GM12878 (cell line): ENCODE results near the gene DHRS7C.

ENCODE experiments used
- EP300 ChIP-seq, 2 experiments: fragments of 150-350 bp in 1 of 2; IDR thresholded peaks; 2 replicates each; pipeline ENCODE4 v1.6.1; 2011 to 2012; ENCODE audit warnings: low read depth in 2 of 2, low read length in 2 of 2, borderline replicate concordance in 1 of 2, improper control_type of control experiment in 1 of 2, inconsistent platforms in 1 of 2; ENCODE audit not compliant: control insufficient read depth in 1 of 2
- ESRRA ChIP-seq: IDR thresholded peaks from 2 replicates; pipeline ENCODE4 v1.6.1; 2012; ENCODE audit warnings: mild to moderate bottlenecking, low read length, improper control_type of control experiment
- HDGF ChIP-seq: fragments of 450-650 bp; IDR thresholded peaks from 2 replicates; pipeline ENCODE4 v1.6.1; 2016; ENCODE audit warnings: antibody characterized with exemption
- MXI1 ChIP-seq: fragments of 150-350 bp; IDR thresholded peaks from 2 replicates; pipeline ENCODE4 v1.6.1; 2011; ENCODE audit warnings: low read depth, mild to moderate bottlenecking, inconsistent platforms, low read length, improper control_type of control experiment
- POLR2AphosphoS5 ChIP-seq: IDR thresholded peaks from 2 replicates; pipeline ENCODE4 v1.6.1; 2011; ENCODE audit warnings: mild to moderate bottlenecking, low read length, inconsistent platforms
- SIX5 ChIP-seq: IDR thresholded peaks from 2 replicates; pipeline ENCODE4 v1.6.1; 2011; ENCODE audit warnings: mild to moderate bottlenecking, low read depth, low read length, moderate library complexity; ENCODE audit not compliant: severe bottlenecking
- SP1 ChIP-seq: IDR thresholded peaks from one replicate; pipeline ENCODE4 v1.6.1; 2011; ENCODE audit warnings: low read depth, low read length
- TAF1 ChIP-seq: IDR thresholded peaks from 2 replicates; pipeline ENCODE4 v1.6.1; 2011; ENCODE audit warnings: mild to moderate bottlenecking, low read depth, low read length, borderline replicate concordance
- TF ChIP-seq, protein P1 (sequence below): fragments of 450-650 bp; IDR thresholded peaks from 2 replicates; pipeline ENCODE4 v1.6.1; 2016; ENCODE audit warnings: mild to moderate bottlenecking
- TF ChIP-seq, protein P2 (sequence below): IDR thresholded peaks from 2 replicates; pipeline ENCODE4 v1.6.1; 2011; ENCODE audit warnings: borderline replicate concordance, low read depth, mild to moderate bottlenecking, moderate library complexity, mixed read lengths, low read length; ENCODE audit not compliant: insufficient read depth; ENCODE audit errors: extremely low read length
- TF ChIP-seq, protein P3 (sequence below): fragments of 450-650 bp; IDR thresholded peaks from 2 replicates; pipeline ENCODE4 v1.6.1; 2017; ENCODE audit warnings: low read depth, mild to moderate bottlenecking, moderate library complexity
- TF ChIP-seq, protein P4 (sequence below): IDR thresholded peaks from 2 replicates; pipeline ENCODE4 v1.6.1; 2011; ENCODE audit warnings: borderline replicate concordance, low read depth, mild to moderate bottlenecking, moderate library complexity, low read length; ENCODE audit not compliant: insufficient read depth, poor library complexity, severe bottlenecking
- TF ChIP-seq, protein P5 (sequence below): IDR thresholded peaks from 2 replicates; pipeline ENCODE4 v1.6.1; 2011; ENCODE audit warnings: low read depth, low read length, improper control_type of control experiment, borderline replicate concordance
- TF ChIP-seq, protein P6 (sequence below), 3 experiments: IDR thresholded peaks in 2 of 3; conservative IDR thresholded peaks in 1 of 3; 2 replicates each; pipeline ENCODE4 v1.5.1; 2011; ENCODE audit warnings: low read depth in 3 of 3, low read length in 3 of 3, mild to moderate bottlenecking in 3 of 3, control low read depth in 2 of 3, moderate library complexity in 2 of 3, inconsistent platforms in 1 of 3, mixed read lengths in 1 of 3; ENCODE audit not compliant: control insufficient read depth in 2 of 3, insufficient read depth in 1 of 3; ENCODE audit errors: extremely low read depth in 1 of 3

DNA sequence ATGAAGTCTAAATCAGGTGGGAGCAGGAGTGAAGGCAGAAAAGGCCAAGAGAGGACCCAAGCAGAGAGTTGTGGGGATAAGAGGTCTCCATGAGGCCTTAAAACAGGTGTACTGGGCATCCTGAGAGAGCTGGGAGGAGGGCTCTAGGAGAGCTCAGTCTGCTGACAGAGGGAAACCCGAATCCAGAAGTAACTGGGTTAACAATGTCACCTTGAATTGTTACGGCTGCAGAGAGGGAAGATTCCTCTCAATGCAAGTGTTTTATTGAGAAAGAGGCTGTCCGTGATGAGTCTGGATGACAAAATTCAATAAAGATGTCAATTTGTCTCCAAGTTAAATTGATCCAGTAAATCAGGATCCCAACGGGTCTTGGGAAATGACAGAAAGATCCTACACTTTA, 8.3 kb downstream of the DHRS7C start:
- no peak for TF ChIP-seq SP1
- TF ChIP-seq, protein P1, sequence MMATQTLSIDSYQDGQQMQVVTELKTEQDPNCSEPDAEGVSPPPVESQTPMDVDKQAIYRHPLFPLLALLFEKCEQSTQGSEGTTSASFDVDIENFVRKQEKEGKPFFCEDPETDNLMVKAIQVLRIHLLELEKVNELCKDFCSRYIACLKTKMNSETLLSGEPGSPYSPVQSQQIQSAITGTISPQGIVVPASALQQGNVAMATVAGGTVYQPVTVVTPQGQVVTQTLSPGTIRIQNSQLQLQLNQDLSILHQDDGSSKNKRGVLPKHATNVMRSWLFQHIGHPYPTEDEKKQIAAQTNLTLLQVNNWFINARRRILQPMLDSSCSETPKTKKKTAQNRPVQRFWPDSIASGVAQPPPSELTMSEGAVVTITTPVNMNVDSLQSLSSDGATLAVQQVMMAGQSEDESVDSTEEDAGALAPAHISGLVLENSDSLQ, result no peak
- no peak for TF ChIP-seq EP300 (IDR thresholded peaks at IDR 0.05; ENCODE audit: borderline replicate concordance in 1 of 2, control insufficient read depth in 1 of 2, low read depth in 2 of 2, low read length in 2 of 2)
- TF ChIP-seq, protein P2, sequence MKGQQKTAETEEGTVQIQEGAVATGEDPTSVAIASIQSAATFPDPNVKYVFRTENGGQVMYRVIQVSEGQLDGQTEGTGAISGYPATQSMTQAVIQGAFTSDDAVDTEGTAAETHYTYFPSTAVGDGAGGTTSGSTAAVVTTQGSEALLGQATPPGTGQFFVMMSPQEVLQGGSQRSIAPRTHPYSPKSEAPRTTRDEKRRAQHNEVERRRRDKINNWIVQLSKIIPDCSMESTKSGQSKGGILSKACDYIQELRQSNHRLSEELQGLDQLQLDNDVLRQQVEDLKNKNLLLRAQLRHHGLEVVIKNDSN, result no peak
- TF ChIP-seq TAF1, result no peak
- TF ChIP-seq, protein P3, sequence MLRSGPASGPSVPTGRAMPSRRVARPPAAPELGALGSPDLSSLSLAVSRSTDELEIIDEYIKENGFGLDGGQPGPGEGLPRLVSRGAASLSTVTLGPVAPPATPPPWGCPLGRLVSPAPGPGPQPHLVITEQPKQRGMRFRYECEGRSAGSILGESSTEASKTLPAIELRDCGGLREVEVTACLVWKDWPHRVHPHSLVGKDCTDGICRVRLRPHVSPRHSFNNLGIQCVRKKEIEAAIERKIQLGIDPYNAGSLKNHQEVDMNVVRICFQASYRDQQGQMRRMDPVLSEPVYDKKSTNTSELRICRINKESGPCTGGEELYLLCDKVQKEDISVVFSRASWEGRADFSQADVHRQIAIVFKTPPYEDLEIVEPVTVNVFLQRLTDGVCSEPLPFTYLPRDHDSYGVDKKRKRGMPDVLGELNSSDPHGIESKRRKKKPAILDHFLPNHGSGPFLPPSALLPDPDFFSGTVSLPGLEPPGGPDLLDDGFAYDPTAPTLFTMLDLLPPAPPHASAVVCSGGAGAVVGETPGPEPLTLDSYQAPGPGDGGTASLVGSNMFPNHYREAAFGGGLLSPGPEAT, result no peak
- TF ChIP-seq MXI1, result no peak
- TF ChIP-seq ESRRA, result no peak
- TF ChIP-seq, protein P4, sequence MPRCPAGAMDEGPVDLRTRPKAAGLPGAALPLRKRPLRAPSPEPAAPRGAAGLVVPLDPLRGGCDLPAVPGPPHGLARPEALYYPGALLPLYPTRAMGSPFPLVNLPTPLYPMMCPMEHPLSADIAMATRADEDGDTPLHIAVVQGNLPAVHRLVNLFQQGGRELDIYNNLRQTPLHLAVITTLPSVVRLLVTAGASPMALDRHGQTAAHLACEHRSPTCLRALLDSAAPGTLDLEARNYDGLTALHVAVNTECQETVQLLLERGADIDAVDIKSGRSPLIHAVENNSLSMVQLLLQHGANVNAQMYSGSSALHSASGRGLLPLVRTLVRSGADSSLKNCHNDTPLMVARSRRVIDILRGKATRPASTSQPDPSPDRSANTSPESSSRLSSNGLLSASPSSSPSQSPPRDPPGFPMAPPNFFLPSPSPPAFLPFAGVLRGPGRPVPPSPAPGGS, result no peak
- no peak for TF ChIP-seq SIX5
- TF ChIP-seq POLR2AphosphoS5, result no peak
- TF ChIP-seq, protein P5, sequence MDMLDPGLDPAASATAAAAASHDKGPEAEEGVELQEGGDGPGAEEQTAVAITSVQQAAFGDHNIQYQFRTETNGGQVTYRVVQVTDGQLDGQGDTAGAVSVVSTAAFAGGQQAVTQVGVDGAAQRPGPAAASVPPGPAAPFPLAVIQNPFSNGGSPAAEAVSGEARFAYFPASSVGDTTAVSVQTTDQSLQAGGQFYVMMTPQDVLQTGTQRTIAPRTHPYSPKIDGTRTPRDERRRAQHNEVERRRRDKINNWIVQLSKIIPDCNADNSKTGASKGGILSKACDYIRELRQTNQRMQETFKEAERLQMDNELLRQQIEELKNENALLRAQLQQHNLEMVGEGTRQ, result no peak
- TF ChIP-seq HDGF, result no peak
- TF ChIP-seq, protein P6, sequence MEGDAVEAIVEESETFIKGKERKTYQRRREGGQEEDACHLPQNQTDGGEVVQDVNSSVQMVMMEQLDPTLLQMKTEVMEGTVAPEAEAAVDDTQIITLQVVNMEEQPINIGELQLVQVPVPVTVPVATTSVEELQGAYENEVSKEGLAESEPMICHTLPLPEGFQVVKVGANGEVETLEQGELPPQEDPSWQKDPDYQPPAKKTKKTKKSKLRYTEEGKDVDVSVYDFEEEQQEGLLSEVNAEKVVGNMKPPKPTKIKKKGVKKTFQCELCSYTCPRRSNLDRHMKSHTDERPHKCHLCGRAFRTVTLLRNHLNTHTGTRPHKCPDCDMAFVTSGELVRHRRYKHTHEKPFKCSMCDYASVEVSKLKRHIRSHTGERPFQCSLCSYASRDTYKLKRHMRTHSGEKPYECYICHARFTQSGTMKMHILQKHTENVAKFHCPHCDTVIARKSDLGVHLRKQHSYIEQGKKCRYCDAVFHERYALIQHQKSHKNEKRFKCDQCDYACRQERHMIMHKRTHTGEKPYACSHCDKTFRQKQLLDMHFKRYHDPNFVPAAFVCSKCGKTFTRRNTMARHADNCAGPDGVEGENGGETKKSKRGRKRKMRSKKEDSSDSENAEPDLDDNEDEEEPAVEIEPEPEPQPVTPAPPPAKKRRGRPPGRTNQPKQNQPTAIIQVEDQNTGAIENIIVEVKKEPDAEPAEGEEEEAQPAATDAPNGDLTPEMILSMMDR (IDR thresholded peaks at IDR 0.05 in 2 of 3, conservative IDR thresholded peaks at IDR 0.05 in 1 of 3; ENCODE audit: control insufficient read depth in 2 of 3, extremely low read depth in 1 of 3, insufficient read depth in 1 of 3, low read depth in 3 of 3, low read length in 3 of 3), result no peak
